HAP-1 (cell line): Measurements from ENCODE around the gene IL3RA.
"Not testable (repeated sequence)": the region's sequence is repeated elsewhere in the genome, so short reads cannot be mapped to it uniquely, and the experiment has no call there.

Experiments
- DNase-seq, 2 experiments: peaks; one replicate each; pipeline ENCODE4 v3.0.0-alpha.2; 2016 to 2020; ENCODE audit warnings: low spot score in 2 of 2
- H3K27me3 ChIP-seq: fragments of 250-450 bp; sonication (Bioruptor Pico); 2 replicates; pipeline ENCODE4 v1.5.1; 2020; ENCODE audit warnings: low read depth, mild to moderate bottlenecking, moderate library complexity
- H3K36me3 ChIP-seq: fragments of 250-450 bp; sonication (Bioruptor Pico); replicated peaks from 2 replicates; pipeline ENCODE4 v1.5.1; 2020; ENCODE audit warnings: mild to moderate bottlenecking
- H3K4me1 ChIP-seq: fragments of 250-450 bp; sonication (Bioruptor Pico); 2 replicates; pipeline ENCODE4 v1.5.1; 2020; ENCODE audit warnings: mild to moderate bottlenecking
- H3K4me3 ChIP-seq: fragments of 250-450 bp; sonication (Bioruptor Pico); 2 replicates; pipeline ENCODE4 v1.5.1; 2020; ENCODE audit warnings: mild to moderate bottlenecking, moderate library complexity
- H3K9me3 ChIP-seq: fragments of 250-450 bp; sonication (Bioruptor Pico); 2 replicates; pipeline ENCODE4 v1.5.1; 2020; ENCODE audit warnings: mild to moderate bottlenecking, moderate library complexity
- in situ Hi-C: fragments of 300-500 bp; cut with MboI; formaldehyde crosslinking; loops from 3 replicates; pipeline ENCODE4 v1.14.3; 2020; ENCODE audit warnings: low sequenced_read_pairs, inconsistent platforms, mixed read lengths

IL3RA gene

DNA sequence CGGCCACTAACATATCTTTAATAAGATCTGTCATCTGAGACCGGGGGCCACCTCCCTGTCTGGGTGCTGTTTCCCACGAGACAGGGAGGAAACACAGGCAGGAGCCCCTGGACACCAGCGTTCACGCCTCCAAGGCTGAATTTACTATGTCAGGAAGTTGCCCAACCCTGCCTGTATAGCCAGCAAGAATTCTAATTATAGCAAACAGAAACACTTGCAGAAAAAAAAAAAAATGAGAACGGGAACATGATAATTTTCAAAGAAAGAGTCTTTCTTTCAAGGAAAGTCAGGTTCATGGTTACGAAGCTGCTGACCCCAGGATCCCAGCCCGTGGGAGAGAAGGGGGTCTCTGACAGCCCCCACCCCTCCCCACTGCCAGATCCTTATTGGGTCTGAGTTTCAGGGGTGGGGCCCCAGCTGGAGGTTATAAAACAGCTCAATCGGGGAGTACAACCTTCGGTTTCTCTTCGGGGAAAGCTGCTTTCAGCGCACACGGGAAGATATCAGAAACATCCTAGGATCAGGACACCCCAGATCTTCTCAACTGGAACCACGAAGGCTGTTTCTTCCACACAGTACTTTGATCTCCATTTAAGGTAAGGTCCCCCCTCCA is at the start of gene IL3RA:
Gene IL3RA (plus strand): TSS at position 455 of the 613 bp plus-strand sequence. CDS start 4,981 bp downstream, outside the sequence.
- Histone ChIP-seq H3K4me1 (peaks cover 2% of the 10 kb centered on the region; the same call in 1 of the 2 replicates), H3K9me3 (no peaks in the 10 kb centered on the region), H3K4me3 (peak within 1 kb of the TSS; percentile 12; the same call in 1 of the 2 replicates), H3K27me3 (peaks cover 8% of the 10 kb centered on the region), H3K36me3 (no peaks in the 10 kb centered on the region)
- DNase-seq = no peak
- in situ Hi-C loops = no loop called here

DNA sequence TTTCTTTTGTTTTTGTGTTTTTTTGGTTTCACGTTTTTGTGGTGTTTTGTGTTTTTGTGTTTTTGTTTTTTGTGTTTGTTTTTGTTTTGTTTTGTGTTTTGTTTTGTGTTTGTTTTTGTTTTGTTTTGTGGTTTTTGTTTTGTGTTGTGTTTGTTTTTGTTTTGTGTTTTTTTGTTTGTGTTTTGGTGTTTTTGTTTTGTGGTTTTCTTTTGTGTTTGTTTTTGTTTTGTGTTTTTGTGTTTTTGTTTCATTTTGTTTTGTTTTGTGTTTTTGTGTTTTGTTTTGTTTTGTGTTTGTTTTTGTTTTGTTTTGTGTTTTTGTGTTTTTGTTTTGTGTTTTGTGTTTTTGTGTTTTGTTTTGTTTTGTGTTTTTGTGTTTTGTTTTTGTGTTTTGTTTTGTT is 47.0 kb upstream of the IL3RA start:
- Histone ChIP-seq H3K36me3 (no peaks in the 10 kb centered on the region), H3K4me1 (no peaks in the 10 kb centered on the region), H3K9me3 (no peaks in the 10 kb centered on the region), H3K27me3 (no peaks in the 10 kb centered on the region), H3K4me3 (no peak overlapping the region)
- in situ Hi-C loops = no loop called here
- DNase-seq = no peak

DNA sequence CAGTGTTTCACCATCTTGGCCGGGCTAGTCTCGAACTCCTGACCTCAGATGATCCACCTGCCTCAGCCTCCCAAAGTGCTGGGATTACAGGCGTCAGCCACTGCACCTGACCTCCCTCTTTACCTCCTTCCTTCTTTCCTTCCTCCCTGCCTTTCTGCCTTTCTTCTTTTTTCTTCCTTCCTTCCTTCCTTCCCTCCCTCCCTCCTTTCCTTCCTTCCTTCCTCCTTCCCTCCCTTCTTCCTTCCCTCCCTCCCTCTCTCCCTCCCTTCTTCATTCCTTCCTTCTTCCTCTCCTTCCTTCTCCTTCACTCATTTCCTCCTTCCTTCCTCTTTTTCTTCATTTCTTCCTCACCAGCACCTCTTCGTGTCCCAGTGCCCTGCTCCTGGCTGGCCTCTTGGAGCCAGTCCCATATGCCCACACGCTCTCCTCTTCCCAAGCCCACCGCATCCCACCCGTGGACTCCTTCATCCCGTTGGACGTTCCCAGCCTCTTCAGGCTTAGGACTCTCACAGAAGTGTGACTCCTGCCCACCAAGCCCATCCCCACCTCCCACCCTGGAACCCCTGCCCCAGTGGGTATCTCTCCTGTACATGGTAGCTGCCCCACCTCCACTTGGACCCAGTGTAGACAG is 45.4 kb upstream of the IL3RA start:
- Histone ChIP-seq H3K4me3 (no peak overlapping the region), H3K36me3 (no peaks in the 10 kb centered on the region), H3K27me3 (no peaks in the 10 kb centered on the region), H3K9me3 (no peaks in the 10 kb centered on the region), H3K4me1 (no peaks in the 10 kb centered on the region)
- no peak for DNase-seq
- in situ Hi-C loops = no loop called here

DNA sequence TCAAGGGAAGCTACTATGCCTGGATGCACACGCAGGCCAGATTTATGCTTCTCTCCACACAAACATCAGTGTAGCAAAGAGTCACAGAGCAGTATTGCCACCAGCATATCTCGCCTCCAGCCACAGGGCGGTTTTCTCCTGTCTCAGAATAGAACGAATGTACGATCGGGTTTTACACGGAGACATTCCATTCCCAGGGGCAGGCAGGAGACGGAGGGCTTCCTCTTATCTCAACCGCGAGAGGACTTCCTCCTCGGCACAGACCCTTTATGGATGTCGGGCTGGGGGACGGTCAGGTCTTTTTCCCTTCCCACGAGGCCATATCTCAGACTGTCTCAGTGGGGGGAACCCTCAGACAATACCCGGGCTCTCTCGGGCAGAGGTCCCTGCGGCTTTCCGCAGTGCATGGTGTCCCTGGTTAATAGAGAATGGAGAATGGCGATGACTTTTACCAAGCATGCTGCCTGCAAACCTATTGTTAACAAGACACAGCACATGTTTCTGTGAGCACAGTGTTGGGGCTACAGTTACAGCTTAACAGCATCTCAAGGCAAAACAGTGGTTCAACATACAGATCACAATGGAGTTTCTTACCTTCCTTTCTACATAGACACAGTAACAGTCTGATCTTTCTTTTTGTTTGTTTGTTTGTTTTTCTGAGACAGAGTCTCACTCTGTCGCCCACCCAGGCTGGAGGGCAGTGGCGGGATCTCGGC is 43.9 kb upstream of the IL3RA start:
- no peaks in the 10 kb centered on the region for H3K27me3 ChIP-seq
- no peaks in the 10 kb centered on the region for H3K9me3 ChIP-seq
- no peak overlapping the region for H3K4me3 ChIP-seq
- no peaks in the 10 kb centered on the region for H3K36me3 ChIP-seq
- H3K4me1 ChIP-seq = no peaks in the 10 kb centered on the region
- no peak for DNase-seq
- in situ Hi-C loops = no loop called here

DNA sequence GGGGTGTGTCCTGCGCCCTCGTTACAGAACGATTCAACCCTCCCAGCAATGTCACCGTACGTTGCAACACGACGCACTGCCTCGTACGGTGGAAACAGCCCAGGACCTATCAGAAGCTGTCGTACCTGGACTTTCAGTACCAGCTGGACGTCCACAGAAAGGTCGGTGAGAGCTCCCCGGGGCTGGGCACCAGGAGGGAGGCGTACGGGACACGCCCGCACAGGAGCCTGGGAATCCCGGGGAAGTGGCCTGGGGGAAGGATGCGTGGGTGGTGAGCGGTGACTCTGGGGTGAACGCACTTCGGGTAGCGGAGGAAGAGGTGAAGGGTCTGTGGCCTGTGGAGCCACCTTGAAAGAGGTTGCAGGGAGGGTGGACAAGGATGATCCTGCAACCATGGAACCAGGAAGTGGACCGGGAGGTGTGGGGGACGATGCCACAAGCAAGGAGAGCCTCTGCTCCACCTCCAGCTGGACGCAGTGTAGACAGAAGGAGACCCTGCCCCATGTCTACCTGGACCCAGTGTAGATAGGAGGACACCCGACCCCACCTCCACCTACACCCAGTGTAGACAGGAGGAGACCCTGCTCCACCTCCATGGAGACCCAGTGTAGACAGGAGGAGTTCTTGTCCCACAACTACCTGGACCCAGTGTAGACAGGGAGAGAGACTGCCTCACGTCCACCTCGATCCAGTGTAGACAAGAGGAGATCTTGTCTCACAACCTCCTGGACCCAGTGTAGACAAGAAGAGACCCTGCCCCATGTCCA is 42.1 kb upstream of the IL3RA start:
- in situ Hi-C loops = no loop called here
- no peak for DNase-seq

DNA sequence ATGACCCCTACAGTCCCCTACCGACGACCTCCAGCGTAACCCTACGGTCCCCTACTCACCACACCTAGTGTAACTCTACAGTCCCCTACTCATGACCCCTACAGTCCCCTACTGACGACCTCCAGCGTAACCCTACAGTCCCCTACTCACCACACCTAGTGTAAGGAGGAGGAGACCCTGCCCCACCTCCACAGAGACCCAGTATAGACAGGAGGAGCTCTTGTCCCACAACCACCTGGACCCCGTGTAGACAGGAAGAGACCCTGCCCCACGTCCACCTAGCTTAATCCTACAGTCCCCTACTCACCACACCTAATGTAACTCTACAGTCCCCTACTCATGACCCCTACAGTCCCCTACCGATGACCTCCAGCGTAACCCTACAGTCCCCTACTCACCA is 41.0 kb upstream of the IL3RA start:
- Histone ChIP-seq H3K27me3 (no peaks in the 10 kb centered on the region), H3K4me1 (no peaks in the 10 kb centered on the region), H3K9me3 (no peaks in the 10 kb centered on the region), H3K4me3 (no peak overlapping the region), H3K36me3 (no peaks in the 10 kb centered on the region)
- no peak for DNase-seq
- in situ Hi-C loops = no loop called here

More for the DNA sequence above, 42.1 kb upstream of the IL3RA start:
- Histone ChIP-seq H3K36me3 (no peaks in the 10 kb centered on the region), H3K9me3 (no peaks in the 10 kb centered on the region), H3K4me1 (no peaks in the 10 kb centered on the region), H3K4me3 (no peak overlapping the region), H3K27me3 (no peaks in the 10 kb centered on the region)

DNA sequence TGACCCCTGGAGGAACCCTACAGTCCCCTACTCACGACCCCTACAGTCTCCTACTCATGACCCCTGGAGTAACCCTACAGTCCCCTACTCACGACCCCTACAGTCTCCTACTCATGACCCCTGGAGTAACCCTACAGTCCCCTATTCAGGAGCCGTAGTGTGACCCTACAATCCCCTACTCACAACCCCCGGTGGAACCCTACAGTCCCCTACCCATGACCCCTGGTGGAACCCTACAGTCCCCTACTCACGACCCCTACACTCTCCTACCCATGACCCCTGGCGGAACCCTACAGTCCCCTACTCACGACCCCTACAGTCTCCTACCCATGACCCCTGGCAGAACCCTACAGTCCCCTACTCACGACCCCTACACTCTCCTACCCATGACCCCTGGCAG is 39.0 kb upstream of the IL3RA start:
- H3K36me3 ChIP-seq, DNase-seq, H3K4me3 ChIP-seq, H3K27me3 ChIP-seq, in situ Hi-C loops, H3K9me3 ChIP-seq, H3K4me1 ChIP-seq: not testable (repeated sequence)

DNA sequence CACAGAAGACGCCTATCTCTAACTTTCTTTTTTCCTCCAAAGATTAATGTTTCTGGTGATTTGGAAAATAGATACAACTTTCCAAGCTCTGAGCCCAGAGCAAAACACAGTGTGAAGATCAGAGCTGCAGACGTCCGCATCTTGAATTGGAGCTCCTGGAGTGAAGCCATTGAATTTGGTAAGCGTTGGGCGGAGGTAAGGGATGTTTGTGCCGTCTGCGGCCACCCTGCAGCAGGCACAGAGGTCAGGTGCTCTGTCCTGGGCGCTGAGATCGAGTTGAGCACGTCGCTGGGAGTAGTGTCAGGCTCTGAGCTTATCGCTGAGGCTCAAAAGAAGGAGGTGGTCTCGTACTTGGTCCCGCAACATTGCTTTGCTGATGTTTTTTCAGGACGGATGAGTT is 36.1 kb upstream of the IL3RA start:
- no peaks in the 10 kb centered on the region for H3K4me1 ChIP-seq
- H3K27me3 ChIP-seq = no peaks in the 10 kb centered on the region
- no peak overlapping the region for H3K4me3 ChIP-seq
- no peak for DNase-seq
- H3K36me3 ChIP-seq = no peaks in the 10 kb centered on the region
- in situ Hi-C loops = no loop called here
- H3K9me3 ChIP-seq = no peaks in the 10 kb centered on the region

DNA sequence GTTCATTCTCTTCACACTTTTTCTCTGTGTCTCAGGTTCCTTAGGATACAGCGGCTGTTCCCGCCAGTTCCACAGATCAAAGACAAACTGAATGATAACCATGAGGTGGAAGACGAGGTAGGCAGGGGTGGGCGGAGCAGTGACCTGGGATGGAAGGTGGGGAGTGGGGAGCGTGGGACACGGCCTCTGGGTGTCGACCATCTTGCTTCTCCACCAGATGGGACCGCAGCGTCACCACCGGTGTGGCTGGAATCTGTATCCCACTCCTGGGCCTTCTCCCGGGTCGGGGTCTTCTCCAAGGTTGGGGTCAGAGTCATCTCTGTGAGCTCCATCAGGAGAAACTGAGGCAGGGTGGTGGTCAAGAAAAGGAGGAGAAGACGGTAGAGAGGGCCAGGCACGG is 31.2 kb upstream of the IL3RA start:
- H3K27me3 ChIP-seq = no peaks in the 10 kb centered on the region
- in situ Hi-C loops = no loop called here
- H3K36me3 ChIP-seq = no peaks in the 10 kb centered on the region
- H3K9me3 ChIP-seq = no peaks in the 10 kb centered on the region
- no peak overlapping the region for H3K4me3 ChIP-seq
- DNase-seq = no peak
- H3K4me1 ChIP-seq = no peaks in the 10 kb centered on the region

DNA sequence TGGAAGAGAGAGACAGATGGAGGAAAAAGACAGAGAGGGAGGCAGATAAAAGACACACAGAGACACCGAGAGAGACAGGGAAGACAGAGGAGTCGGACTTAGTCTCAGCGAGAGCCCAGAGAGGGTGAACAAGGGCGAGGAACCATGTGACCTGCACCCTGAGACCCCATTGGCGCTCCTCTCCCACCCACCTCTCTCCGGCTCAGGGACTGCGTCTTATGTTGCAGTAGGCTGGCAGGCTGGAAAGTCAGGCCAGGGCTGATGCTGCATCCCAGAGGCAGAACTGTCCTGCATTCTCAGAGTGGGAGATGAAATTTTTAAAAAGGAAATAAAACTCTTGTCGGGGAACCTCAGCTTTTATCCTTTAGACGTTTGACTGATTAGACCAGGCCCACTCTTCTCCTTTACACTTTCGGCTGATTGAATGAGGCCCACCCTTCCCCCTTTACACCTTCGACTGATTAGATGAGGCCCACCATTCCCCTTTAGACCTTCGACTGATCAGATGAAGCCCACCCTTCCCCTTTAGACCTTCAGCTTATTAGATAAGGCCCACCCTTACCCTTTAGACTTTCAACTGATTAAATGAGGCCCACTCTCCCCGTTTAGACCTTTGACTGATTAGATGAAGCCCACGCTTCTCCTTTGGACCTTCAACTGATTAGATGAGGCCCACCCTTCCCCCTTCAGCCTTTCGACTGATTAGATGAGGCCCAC is 29.5 kb upstream of the IL3RA start:
- H3K9me3 ChIP-seq = no peaks in the 10 kb centered on the region
- H3K27me3 ChIP-seq = no peaks in the 10 kb centered on the region
- H3K4me1 ChIP-seq = no peaks in the 10 kb centered on the region
- no peaks in the 10 kb centered on the region for H3K36me3 ChIP-seq
- no peak for DNase-seq
- in situ Hi-C loops = no loop called here
- no peak overlapping the region for H3K4me3 ChIP-seq

DNA sequence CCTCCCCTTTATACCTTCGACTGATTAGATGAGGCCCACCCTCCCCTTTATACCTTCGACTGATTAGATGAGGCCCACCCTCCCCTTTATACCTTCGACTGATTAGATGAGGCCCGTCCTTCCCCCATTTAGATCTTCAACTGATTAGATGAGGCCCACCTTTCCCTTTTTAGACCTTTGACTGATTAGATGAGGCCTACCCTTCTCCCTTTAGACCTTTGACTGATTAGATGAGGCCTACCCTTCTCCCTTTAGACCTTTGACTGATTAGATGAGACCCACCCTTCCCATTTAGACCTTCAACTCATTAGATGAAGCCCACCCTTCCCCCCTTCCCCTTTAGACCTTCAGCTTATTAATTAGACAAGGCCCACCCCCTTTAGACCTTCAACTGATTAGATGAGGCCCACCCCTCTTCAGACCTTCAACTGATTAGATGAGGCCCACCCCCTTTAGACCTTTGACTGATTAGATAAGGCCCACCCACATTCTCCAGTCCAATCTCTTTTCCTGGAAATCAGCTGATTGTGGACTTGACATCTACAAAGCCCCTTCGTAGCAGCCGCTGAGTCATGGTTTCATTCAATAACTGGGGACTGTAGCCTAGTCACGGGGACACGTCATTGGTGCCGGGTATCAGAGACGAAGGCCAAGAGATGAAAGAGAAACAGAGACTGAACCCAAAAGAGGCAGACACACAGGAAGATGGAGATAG is 28.8 kb upstream of the IL3RA start:
- DNase-seq = no peak
- Histone ChIP-seq H3K27me3 (no peaks in the 10 kb centered on the region), H3K9me3 (no peaks in the 10 kb centered on the region), H3K4me3 (no peak overlapping the region), H3K4me1 (no peaks in the 10 kb centered on the region), H3K36me3 (no peaks in the 10 kb centered on the region)
- in situ Hi-C loops = no loop called here

DNA sequence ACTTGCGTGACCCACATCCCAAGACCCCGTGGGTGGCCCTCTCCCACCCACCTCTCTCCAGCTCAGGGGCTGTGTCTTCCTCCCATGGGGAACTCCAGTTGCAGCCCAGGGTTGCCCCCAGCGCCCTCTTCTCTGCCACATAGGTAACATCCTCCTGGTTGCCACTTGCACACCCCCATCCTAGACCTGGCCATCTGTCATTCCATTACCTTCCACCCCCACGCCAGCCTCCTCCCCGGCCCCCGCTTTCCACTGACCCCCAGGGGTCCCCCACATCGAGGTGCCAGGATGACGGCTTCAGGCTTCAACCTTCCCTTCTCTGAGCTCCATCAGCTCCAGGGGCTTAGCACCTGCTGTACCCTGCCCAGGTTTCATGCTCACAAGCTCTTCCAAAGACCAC is 28.1 kb upstream of the IL3RA start:
- no peaks in the 10 kb centered on the region for H3K9me3 ChIP-seq

DNA sequence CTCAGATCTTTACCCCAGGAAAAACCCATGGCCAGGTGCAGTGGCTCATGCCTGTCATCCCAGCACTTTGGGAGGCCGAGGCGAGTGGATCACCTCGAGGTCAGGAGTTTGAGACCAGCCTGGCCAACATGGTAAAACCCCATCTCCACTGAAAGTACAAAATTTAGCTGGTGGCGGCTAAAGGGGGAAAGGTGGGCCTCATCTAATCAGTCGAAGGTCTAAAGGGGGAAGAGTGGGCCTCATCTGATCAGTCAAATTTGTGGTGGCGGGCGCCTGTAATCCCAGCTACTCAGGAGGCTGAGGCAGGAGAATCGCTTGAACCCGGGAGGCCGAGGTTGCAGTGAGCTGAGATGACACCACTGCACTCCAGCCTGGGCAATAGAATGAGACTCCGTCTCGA is 27.7 kb upstream of the IL3RA start:
- H3K4me1 ChIP-seq, H3K9me3 ChIP-seq, DNase-seq, H3K27me3 ChIP-seq, H3K4me3 ChIP-seq, in situ Hi-C loops, H3K36me3 ChIP-seq: not testable (repeated sequence)

More for the DNA sequence above, 28.1 kb upstream of the IL3RA start:
- Histone ChIP-seq H3K4me1 (no peaks in the 10 kb centered on the region), H3K27me3 (no peaks in the 10 kb centered on the region), H3K4me3 (no peak overlapping the region), H3K36me3 (no peaks in the 10 kb centered on the region)
- in situ Hi-C loops = no loop called here
- no peak for DNase-seq
